K562 (cell line): ENCODE data around the gene NT5DC1. TPM values are rescaled to one million over a fixed set of nuclear protein-coding genes. Genes with fewer than 3 reads are reported as not detected.

Experiments
- BRCA1 ChIP-seq, 2 experiments: fragments of 450-650 bp in 1 of 2; sonication (generic) in 1 of 2; formaldehyde crosslinking in 1 of 2; IDR thresholded peaks; 2 replicates each; pipeline versions ENCODE4 v1.5.0 to v1.6.1; 2017 to 2020; ENCODE audit warnings: mild to moderate bottlenecking in 1 of 2, missing genetic modification reagents in 1 of 2
- COPS2 ChIP-seq: fragments of 450-650 bp; conservative IDR thresholded peaks from 2 replicates; pipeline ENCODE4 v1.6.1; 2016; ENCODE audit warnings: mild to moderate bottlenecking, moderate library complexity
- FOXJ2 ChIP-seq: fragments of 200-800 bp; sonication (Bioruptor generic); IDR thresholded peaks from 2 replicates; pipeline ENCODE4 v1.6.1; 2016; ENCODE audit warnings: missing genetic modification characterization, missing compliant biosample characterization
- FOXK1 ChIP-seq: sonication (generic); formaldehyde crosslinking; IDR thresholded peaks from 2 replicates; pipeline ENCODE4 v1.8.0; 2022; ENCODE audit warnings: missing genetic modification reagents, mild to moderate bottlenecking, borderline replicate concordance
- GTF2F1 ChIP-seq: IDR thresholded peaks from 2 replicates; pipeline ENCODE4 v1.6.1; 2011; ENCODE audit warnings: low read depth, low read length, improper control_type of control experiment
- HDAC3 ChIP-seq: fragments of 450-650 bp; IDR thresholded peaks from 2 replicates; pipeline ENCODE4 v1.6.1; 2018; ENCODE audit warnings: borderline replicate concordance, mild to moderate bottlenecking, moderate library complexity; ENCODE audit not compliant: partially characterized antibody
- NFRKB ChIP-seq: fragments of 450-650 bp; IDR thresholded peaks from 2 replicates; pipeline ENCODE4 v1.6.1; 2016; ENCODE audit warnings: low read depth
- POLR3A ChIP-seq: IDR thresholded peaks from 2 replicates; pipeline ENCODE4 v1.6.1; 2011; ENCODE audit warnings: borderline replicate concordance, mild to moderate bottlenecking, moderate library complexity; ENCODE audit not compliant: insufficient read length, insufficient read depth; ENCODE audit errors: extremely low read depth
- PPARD ChIP-seq: fragments of 250-450 bp; sonication (Bioruptor Pico); IDR thresholded peaks from 2 replicates; pipeline ENCODE4 v1.8.0; 2022; ENCODE audit warnings: inconsistent platforms, mild to moderate bottlenecking, moderate library complexity
- RAD21 ChIP-seq, 2 experiments: fragments of 250-450 bp in 1 of 2; fragments of 450-650 bp in 1 of 2; sonication (Bioruptor Pico) in 1 of 2; formaldehyde crosslinking in 1 of 2; IDR thresholded peaks in 1 of 2; conservative IDR thresholded peaks in 1 of 2; 2 replicates each; pipeline versions ENCODE4 v1.4.0 to v1.8.0; 2020 to 2022; ENCODE audit warnings: mild to moderate bottlenecking in 2 of 2, moderate library complexity in 1 of 2
- ZC3H4 ChIP-seq: sonication (generic); formaldehyde crosslinking; IDR thresholded peaks from 2 replicates; pipeline ENCODE4 v1.9.0; 2021; ENCODE audit warnings: missing genetic modification reagents, borderline replicate concordance
- ZFP30 ChIP-seq: fragments of 250-450 bp; sonication (Bioruptor Pico); IDR thresholded peaks from 2 replicates; pipeline ENCODE4 v1.8.0; 2022; ENCODE audit warnings: moderate library complexity, mild to moderate bottlenecking, inconsistent platforms, borderline replicate concordance
- ZNF232 ChIP-seq: sonication (generic); formaldehyde crosslinking; IDR thresholded peaks from 2 replicates; pipeline ENCODE4 v1.8.0; 2022; ENCODE audit warnings: mild to moderate bottlenecking, missing genetic modification reagents
- ZNF668 ChIP-seq: fragments of 250-450 bp; sonication (Bioruptor Pico); IDR thresholded peaks from 2 replicates; pipeline ENCODE4 v1.8.0; 2022; ENCODE audit warnings: mild to moderate bottlenecking, inconsistent platforms
- polyA plus RNA-seq, 8 experiments: library from polyadenylated mRNA; depleted of rRNA in 4 of 8; stranded (reverse) in 5 of 8; unstranded in 3 of 8; fragments of >200 nt; fragmentation: Nextera tagmentation in 2 of 8; fragmentation: Illumina TruSeq in 1 of 8; extraction: Ambion mirVana in 2 of 8; extraction: Trizol in 1 of 8; gene quantifications; 2 replicates each; pipeline versions ENCODE4 v1.2.1 to v1.2.3, GENCODE V29; 2011 to 2014; ENCODE audit warnings: inconsistent platforms in 1 of 8, missing spikeins in 1 of 8
- total RNA-seq, 7 experiments: library from RNA; depleted of rRNA in 6 of 7; stranded (reverse); fragments of >200 nt in 6 of 7; fragmentation: Illumina TruSeq in 2 of 7; extraction: Trizol in 2 of 7; gene quantifications; 2 replicates each; pipeline versions ENCODE4 v1.2.1 to v1.2.3, GENCODE V29; 2011 to 2021; ENCODE audit warnings: low replicate concordance in 1 of 7
- TF ChIP-seq, protein P1 (sequence below): fragments of 450-650 bp; IDR thresholded peaks from 2 replicates; pipeline ENCODE4 v1.6.1; 2016; ENCODE audit warnings: low read depth
- TF ChIP-seq, protein P2 (sequence below): fragments of 250-450 bp; sonication (Bioruptor Pico); IDR thresholded peaks from 2 replicates; pipeline ENCODE4 v1.4.0; 2020; ENCODE audit warnings: mild to moderate bottlenecking, moderate library complexity

Gene NT5DC1
- total and polyA plus RNA-seq, 9 of the 15 experiments (the other 6 are each of a cell fraction or from before 2014, with no cell fraction given): 4.9 to 28.5 (median 16.3) TPM

DNA sequence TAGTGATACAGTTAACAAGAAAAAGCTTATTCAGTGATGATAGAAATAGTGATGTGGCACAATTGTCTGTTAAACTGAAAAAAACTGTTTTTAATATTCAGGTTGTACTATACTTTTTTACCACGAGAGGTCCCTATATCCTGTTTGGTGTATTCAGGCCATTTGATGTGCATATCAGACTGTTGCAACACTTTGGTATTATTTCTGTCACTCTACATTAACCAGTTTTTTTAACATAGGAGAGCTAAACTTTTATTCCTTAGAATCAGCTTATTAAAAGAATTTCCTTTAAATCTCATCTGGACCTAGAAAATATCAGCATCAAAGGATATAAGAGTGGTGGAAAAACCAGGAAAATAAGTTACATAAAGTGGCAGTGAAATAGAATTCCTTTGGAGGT is 116.4 kb downstream of the NT5DC1 start (continued):
- TF ChIP-seq, protein P1, sequence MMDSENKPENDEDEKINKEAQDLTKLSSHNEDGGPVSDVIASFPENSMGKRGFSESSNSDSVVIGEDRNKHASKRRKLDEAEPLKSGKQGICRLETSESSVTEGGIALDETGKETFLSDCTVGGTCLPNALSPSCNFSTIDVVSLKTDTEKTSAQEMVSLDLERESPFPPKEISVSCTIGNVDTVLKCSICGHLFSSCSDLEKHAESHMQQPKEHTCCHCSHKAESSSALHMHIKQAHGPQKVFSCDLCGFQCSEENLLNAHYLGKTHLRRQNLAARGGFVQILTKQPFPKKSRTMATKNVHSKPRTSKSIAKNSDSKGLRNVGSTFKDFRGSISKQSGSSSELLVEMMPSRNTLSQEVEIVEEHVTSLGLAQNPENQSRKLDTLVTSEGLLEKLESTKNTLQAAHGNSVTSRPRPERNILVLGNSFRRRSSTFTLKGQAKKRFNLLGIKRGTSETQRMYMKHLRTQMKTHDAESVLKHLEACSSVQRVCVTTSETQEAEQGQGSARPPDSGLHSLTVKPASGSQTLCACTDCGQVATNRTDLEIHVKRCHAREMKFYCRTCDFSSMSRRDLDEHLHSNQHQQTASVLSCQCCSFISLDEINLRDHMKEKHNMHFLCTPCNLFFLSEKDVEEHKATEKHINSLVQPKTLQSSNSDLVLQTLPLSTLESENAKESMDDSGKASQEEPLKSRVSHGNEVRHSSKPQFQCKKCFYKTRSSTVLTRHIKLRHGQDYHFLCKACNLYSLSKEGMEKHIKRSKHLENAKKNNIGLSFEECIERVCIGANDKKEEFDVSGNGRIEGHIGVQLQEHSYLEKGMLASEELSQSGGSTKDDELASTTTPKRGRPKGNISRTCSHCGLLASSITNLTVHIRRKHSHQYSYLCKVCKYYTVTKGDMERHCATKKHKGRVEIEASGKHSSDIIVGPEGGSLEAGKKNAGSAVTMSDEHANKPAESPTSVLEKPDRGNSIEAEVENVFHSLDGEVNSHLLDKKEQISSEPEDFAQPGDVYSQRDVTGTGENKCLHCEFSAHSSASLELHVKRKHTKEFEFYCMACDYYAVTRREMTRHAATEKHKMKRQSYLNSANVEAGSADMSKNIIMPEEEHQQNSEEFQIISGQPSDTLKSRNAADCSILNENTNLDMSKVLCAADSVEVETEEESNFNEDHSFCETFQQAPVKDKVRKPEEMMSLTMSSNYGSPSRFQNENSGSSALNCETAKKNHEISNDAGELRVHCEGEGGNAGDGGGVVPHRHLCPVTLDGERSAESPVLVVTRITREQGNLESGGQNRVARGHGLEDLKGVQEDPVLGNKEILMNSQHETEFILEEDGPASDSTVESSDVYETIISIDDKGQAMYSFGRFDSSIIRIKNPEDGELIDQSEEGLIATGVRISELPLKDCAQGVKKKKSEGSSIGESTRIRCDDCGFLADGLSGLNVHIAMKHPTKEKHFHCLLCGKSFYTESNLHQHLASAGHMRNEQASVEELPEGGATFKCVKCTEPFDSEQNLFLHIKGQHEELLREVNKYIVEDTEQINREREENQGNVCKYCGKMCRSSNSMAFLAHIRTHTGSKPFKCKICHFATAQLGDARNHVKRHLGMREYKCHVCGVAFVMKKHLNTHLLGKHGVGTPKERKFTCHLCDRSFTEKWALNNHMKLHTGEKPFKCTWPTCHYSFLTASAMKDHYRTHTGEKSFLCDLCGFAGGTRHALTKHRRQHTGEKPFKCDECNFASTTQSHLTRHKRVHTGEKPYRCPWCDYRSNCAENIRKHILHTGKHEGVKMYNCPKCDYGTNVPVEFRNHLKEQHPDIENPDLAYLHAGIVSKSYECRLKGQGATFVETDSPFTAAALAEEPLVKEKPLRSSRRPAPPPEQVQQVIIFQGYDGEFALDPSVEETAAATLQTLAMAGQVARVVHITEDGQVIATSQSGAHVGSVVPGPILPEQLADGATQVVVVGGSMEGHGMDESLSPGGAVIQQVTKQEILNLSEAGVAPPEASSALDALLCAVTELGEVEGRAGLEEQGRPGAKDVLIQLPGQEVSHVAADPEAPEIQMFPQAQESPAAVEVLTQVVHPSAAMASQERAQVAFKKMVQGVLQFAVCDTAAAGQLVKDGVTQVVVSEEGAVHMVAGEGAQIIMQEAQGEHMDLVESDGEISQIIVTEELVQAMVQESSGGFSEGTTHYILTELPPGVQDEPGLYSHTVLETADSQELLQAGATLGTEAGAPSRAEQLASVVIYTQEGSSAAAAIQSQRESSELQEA: no peak
- TF ChIP-seq, protein P2, sequence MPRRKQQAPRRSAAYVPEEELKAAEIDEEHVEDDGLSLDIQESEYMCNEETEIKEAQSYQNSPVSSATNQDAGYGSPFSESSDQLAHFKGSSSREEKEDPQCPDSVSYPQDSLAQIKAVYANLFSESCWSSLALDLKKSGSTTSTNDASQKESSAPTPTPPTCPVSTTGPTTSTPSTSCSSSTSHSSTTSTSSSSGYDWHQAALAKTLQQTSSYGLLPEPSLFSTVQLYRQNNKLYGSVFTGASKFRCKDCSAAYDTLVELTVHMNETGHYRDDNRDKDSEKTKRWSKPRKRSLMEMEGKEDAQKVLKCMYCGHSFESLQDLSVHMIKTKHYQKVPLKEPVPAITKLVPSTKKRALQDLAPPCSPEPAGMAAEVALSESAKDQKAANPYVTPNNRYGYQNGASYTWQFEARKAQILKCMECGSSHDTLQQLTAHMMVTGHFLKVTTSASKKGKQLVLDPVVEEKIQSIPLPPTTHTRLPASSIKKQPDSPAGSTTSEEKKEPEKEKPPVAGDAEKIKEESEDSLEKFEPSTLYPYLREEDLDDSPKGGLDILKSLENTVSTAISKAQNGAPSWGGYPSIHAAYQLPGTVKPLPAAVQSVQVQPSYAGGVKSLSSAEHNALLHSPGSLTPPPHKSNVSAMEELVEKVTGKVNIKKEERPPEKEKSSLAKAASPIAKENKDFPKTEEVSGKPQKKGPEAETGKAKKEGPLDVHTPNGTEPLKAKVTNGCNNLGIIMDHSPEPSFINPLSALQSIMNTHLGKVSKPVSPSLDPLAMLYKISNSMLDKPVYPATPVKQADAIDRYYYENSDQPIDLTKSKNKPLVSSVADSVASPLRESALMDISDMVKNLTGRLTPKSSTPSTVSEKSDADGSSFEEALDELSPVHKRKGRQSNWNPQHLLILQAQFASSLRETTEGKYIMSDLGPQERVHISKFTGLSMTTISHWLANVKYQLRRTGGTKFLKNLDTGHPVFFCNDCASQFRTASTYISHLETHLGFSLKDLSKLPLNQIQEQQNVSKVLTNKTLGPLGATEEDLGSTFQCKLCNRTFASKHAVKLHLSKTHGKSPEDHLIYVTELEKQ (CRISPR knock-in tag): no peak
- TF ChIP-seq FOXK1 (CRISPR knock-in tag) (no peak), ZFP30 (CRISPR knock-in tag) (no peak), RAD21 (CRISPR knock-in tag; conservative IDR thresholded peaks at IDR 0.05 in 1 of 2, IDR thresholded peaks at IDR 0.05 in 1 of 2) (peak; percentile 43 to 61), ZNF232 (CRISPR knock-in tag) (peak; percentile 48; the same call in 1 of the 2 replicates), ZC3H4 (CRISPR knock-in tag) (no peak), POLR3A (no peak), FOXJ2 (tag) (no peak), NFRKB (no peak), COPS2 (no peak), PPARD (CRISPR knock-in tag) (no peak), HDAC3 (no peak), GTF2F1 (no peak), BRCA1 (IDR thresholded peaks at IDR 0.05) (no peak), BRCA1 (CRISPR knock-in tag; IDR thresholded peaks at IDR 0.05) (no peak), ZNF668 (CRISPR knock-in tag) (no peak)
